ENCODE data around the gene NDEL1.

NDEL1 gene

DNA sequence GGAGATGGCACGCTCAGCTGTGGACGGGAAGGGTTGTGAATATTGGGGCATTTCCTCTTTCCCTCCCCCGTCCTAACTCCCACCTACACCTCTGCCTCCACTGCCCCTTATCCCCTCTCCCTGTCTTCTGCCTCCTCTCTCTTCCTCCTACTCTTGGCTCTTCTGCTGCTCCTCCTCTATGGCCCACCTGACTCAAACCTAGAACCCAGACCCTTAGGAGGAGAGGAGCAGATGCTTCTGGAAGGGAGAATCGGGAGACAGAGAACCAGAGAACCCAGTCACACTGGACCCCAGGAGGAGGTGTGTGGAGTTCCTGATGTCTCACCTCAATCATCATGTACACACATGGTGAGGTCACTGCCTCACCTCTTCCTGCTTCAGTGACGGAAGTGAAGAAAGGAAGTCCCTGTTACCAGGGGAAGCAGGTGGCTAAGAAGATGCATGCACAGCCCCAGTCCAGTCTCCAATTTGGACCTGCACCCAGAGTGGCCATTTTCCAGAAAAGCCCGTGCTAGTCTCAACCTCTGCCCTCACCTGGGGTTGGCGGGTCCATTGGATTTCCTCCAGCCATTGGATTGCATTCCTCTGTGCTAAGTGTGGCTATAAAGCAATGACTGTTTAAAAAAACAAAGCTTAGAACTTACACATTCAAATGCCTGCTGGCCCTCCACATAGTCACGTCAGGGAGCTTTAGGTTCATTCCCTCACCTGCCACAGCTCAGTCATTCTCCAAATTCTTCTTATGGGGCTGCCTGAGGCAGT is 42.0 kb upstream of the NDEL1 start:
- TF ChIP-seq, protein P1, sequence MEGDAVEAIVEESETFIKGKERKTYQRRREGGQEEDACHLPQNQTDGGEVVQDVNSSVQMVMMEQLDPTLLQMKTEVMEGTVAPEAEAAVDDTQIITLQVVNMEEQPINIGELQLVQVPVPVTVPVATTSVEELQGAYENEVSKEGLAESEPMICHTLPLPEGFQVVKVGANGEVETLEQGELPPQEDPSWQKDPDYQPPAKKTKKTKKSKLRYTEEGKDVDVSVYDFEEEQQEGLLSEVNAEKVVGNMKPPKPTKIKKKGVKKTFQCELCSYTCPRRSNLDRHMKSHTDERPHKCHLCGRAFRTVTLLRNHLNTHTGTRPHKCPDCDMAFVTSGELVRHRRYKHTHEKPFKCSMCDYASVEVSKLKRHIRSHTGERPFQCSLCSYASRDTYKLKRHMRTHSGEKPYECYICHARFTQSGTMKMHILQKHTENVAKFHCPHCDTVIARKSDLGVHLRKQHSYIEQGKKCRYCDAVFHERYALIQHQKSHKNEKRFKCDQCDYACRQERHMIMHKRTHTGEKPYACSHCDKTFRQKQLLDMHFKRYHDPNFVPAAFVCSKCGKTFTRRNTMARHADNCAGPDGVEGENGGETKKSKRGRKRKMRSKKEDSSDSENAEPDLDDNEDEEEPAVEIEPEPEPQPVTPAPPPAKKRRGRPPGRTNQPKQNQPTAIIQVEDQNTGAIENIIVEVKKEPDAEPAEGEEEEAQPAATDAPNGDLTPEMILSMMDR (IDR thresholded peaks at IDR 0.05): no peak

DNA sequence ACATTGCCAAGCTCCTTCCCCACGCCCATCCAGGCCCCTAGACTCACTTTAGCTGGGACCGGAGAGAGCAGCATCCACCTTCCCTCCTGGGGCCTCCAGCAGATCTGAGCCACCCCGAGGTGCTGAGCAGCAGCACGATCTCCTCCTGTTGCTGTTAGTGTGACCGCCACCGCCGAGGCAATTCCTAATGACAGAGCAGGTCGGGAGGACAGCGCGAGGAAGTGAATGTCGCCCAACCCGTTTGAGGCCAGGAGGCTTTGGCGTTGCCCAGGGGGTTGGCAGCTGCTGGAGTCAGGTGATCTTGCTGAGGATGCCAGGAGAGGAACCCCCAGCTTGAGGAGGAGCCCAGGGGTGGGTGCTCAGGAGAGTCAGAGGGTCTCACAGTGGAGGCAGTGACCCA is 38.0 kb upstream of the NDEL1 start, which contains the start of gene RNF222:
RNF222 (minus strand) TSS at position 192 of the 400 bp plus-strand sequence. CDS start 4,366 bp downstream, outside the sequence.
- TF ChIP-seq, protein P1 (IDR thresholded peaks at IDR 0.05): no peak

DNA sequence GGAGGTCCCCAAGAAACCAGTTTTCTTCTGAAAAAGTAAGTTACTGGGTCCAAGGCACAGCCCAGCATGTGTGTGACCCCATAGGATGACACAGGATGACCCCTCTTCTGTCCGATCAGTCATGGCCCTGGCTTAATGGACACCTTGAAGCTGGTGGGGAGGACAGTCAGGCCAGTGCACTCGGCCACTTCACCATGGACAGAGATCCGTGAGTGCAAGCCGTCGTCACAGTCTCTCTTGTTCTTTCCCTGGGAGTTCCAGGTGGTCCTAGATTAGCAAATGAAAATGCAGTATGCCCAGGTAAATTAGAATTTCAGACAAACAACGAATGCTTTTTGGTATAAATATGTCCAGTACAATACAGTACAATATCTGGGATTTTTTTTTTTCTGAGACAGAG is 36.7 kb upstream of the NDEL1 start:
- TF ChIP-seq, protein P1 (IDR thresholded peaks at IDR 0.05): no peak

DNA sequence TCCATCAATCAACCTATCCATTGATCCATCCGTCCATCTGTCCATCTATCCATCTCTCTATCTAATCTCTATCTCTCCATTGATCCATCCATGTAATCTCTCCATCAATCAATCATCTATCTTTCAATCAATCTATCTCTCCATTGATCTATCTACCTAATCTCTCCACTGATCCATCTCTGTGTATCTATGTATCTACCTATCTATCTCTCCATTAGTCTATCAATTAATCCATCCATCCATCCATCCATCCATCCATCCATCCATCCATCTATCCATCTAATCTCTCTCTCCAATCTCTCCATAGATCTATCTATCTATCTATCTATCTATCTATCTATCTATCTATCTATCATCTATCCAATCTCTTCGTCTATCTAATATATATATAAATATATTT is 34.6 kb upstream of the NDEL1 start:
- TF ChIP-seq, protein P1 (IDR thresholded peaks at IDR 0.05): no peak

DNA sequence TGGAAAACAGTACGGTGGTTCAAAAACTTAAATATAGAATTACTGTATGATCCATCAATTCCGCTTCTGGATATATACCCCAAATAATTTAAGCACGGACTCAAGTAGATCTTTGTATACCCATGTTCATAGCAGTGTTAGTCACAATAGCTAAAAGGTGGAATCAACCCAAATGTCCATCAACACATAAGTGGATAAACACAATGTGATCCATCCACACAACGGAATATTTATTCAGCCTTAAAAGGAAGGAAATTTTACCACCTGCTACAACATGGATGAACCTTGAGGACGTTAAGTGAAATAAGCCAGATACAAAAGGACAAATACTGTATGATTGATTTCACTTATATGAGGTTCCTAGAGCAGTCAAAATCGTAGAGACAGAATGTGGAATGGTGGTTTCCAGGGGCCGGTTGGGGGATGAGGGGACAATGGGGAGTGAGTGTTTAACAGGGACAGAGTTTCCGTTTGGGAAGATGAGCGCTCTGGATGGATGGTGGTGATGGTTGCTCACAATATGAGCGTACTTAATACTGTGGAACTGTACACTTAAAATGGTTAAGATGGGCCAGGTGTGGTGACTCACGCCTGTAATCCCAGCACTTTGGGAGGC is 32.7 kb upstream of the NDEL1 start:
- TF ChIP-seq, protein P1 (IDR thresholded peaks at IDR 0.05): no peak

DNA sequence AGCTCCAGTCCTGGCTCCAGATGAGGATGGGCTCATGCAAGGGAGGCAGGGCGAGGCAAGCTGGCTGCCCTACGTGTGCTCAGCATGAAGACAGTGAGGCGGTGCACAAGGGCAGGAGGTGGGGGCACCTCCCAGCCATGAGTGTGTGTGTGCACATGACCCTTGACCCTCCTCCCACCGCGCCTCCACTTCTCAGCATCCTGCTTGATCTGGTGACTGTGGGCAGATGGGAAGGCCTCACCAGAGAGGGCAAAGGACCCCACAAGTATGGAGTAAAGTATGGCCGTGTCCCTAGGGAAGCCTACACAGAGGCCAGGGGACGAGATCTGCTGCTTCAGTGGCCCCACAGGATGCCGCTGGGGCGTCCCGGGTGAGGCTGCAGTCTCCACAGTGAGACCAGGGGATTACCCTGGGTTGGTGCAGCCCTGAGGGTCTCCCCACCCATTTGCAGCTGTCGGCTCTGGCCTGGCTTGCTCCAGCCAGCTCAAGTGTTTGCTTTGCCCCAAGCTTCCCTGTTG is 30.1 kb upstream of the NDEL1 start:
- TF ChIP-seq, protein P1 (IDR thresholded peaks at IDR 0.05): no peak

DNA sequence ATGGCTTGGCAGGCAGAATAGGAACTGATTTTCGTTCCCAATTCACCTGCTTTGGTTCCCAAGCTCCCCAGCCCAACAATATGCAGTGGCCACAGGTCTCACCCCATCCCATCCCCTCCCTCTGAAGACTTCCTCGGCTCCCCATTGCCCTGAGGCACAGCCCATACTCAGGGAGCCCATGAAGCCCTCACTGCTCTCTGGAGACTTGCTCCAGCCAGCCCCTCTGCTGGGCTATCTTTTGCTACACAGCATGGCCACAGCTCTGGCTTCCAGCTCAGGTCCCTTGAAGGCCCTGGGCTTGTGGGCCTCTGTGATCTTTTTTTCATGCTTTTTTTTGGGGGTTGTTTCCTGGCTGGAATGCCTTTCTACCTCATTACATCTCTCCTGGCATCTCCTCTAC is 29.5 kb upstream of the NDEL1 start:
- TF ChIP-seq, protein P1 (IDR thresholded peaks at IDR 0.05): no peak
